LNCAP (cell line): ENCODE results near the gene TNS1.

ENCODE experiments used
- TF ChIP-seq, protein P1 (sequence below): fragments of 450-650 bp; IDR thresholded peaks from 2 replicates; pipeline ENCODE4 v1.5.1; 2017; ENCODE audit warnings: mild to moderate bottlenecking

Gene TNS1

DNA sequence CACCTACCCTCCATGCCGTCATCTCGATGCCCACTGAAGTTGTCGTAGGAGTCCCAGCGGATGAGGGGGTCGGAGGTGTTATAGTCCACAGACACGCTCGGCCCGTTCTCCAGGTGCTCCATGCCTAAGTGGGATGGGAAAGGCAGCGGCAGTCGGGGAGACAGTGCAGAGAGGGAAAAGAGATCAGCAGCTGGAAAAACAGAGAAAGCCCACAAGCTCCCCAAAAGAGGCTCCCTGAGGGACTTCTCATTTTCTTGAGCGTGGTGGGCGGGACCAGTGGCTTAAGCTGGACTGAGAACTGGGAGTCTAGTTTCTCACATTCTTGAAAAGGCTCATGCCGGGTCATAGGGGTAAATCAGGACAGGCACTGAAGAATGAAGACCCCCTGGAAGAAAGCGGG lies 121.9 kb downstream of the TNS1 start:
- TF ChIP-seq, protein P1, sequence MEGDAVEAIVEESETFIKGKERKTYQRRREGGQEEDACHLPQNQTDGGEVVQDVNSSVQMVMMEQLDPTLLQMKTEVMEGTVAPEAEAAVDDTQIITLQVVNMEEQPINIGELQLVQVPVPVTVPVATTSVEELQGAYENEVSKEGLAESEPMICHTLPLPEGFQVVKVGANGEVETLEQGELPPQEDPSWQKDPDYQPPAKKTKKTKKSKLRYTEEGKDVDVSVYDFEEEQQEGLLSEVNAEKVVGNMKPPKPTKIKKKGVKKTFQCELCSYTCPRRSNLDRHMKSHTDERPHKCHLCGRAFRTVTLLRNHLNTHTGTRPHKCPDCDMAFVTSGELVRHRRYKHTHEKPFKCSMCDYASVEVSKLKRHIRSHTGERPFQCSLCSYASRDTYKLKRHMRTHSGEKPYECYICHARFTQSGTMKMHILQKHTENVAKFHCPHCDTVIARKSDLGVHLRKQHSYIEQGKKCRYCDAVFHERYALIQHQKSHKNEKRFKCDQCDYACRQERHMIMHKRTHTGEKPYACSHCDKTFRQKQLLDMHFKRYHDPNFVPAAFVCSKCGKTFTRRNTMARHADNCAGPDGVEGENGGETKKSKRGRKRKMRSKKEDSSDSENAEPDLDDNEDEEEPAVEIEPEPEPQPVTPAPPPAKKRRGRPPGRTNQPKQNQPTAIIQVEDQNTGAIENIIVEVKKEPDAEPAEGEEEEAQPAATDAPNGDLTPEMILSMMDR = no peak

DNA sequence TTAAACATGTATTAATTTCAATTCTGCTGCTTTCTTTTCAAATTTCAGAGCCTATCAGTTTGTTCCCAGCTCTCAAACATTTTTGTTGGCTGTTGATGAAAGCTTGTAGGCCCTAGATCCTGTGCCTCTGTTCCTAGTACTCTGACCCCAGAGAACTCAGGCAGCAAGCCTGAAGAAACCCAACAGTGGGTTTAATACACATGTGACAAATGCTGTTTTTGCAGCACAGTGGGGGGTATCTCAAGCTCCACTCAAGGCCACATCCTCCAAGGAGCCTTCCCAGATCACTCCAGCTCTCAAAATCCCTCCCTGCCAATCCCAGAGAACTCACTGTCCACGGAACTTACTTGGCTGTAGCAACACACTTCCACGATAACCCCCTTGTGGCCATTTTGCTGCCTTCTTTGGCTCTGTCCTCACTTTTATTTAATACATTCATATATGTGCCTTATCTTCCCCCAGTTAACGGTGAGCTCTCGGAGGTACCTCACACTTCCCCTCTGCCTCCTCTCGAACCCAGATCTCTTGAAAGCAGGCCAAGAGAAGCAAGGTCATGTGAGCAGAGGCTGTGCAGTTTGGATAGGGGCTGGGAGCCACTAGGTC lies 122.4 kb downstream of the TNS1 start:
- TF ChIP-seq, protein P1 = no peak

DNA sequence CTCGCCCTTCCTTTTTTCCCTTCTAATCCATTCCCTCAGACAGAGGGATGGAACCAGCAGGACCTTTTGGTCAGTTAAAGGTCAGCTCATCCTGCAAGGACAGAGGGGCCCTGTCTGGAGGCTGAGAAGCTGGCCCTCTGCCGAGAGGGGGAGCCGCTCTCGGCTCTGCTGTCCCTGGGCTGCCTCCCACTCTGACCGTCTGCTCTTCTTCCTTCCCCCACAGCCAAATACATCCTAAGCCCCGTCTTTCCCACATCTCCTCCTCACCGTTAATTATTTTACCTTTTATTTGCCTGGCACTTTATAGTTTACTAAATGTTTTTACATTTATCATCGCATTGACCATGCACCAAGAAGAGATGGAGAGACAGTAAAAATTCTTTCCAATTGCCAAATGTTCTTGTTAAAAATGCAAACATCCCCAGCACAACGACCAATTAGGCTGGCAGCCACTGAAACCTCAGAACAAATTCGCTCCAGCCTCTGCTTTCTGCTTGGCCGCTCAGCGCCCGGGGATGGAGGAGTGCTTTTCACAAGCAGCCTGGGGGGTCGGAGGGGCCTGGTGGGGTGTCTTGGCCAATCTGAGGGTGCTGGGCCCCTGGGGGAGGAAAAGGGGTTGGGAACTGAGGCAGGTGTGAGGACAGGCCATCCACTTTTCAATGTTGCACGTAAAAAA lies 123.7 kb downstream of the TNS1 start:
- TF ChIP-seq, protein P1 = no peak

DNA sequence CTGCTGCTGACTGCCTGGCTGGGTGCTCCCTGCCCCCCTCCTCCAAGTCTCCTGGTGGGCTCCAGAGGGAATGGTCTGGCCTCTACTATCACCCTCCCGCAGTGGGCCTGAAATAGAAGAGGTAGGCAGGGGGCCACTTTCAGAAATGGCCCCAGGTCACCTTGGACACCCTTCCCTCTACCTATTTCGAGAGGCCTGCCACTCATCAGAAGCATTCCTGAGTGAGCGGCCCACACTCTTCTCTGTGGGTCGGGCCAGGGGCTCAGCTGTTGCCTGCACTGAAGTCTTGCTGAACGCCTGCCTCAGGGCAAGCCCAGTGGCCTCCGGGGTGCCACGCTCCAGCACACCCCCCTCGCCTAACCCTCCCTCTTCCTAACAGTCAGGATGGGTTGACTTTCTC lies 124.9 kb downstream of the TNS1 start:
- TF ChIP-seq, protein P1 = no peak

DNA sequence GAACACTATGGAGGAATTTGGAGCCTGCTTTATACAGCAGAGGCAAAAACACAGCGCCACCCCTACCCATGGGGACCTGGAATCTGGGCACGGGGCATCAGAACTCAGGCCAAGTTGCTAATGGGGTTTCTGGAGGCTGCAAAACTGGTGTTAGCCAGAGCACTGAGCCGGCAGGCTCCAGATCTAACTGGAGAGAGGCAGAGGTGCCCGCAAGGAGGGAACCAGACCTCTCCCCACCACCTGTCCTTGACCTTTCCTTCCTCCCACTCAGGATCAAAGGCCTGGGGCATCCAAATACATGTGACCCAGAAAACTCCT lies 126.6 kb downstream of the TNS1 start:
- TF ChIP-seq, protein P1 = no peak

DNA sequence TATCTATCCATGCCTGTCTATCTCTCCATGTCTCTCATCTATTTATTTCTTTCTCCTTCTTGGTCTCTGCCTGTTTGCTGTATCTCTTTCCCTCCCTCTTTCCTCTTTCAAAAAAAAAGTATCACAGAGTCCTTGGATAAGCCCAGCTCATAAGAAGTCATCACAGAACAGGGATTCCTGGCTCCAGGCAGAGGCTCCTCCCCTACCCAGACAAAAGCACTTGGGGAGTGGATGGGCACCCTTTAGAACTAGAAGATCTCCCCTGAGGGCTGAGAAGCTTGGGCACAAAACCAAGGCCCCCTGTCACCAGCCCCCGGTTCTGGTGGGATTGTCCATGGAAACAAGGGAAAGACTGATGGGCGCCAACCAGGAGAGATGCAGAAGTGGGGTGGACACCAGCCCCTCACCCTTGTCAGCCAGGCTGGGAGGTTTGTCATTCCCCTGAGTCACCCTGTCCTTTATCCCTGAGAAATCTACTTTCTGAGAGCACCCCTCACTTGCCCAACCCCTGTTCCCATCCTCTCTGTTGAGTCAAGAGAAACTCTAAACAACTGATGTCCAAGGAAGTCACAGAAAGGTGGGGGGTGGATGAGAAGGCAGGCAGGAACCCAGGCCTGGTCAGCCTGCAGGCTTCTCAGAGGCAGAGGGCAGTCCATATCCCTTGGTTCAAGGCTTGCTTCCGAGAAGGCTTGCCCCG lies 127.1 kb downstream of the TNS1 start:
- TF ChIP-seq, protein P1 = no peak

DNA sequence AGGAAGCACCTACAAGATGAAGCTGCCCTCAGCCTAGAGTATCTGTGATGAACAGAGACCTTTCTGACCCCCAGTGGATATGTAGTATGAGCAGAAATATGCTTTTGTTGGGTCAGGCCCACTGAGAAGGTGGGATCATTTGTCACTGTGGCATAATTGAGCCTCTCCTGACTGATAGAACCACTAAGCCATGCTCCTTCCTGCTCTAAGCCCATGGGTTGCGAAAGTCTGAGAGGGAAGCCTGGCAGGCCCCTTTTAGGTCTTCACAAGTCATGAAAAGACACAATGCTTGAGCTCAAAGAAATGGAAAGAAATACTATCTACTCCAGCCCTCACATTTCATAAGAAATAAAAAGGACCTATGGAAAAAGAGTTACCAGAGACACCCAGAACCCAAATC lies 127.7 kb downstream of the TNS1 start:
- TF ChIP-seq, protein P1 = no peak
